ENCODE data around the gene ZSCAN1.

ZSCAN1 gene

GRCh38 chr19:58001895-58002369, 31.9 kb upstream of the ZSCAN1 start:
- no peaks in the 10 kb centered on the region; the same call in 1 of the 2 replicates for H3K9me3 ChIP-seq (ENCODE audit: insufficient read depth, low read depth, low read length)

GRCh38 chr19:58002384-58003173, 31.2 kb upstream of the ZSCAN1 start, which contains the start of gene ZNF606:
Gene ZNF606 (minus strand): TSS chr19:58002820. CDS start chr19:58001319, 1,501 bp downstream.
- Histone ChIP-seq H4K20me1 (ENCODE audit: insufficient read depth, low read length, poor library complexity, severe bottlenecking) (peaks cover 7% of the 10 kb centered on the region), H2AFZ (ENCODE audit: low read length) (peak within 1 kb of the TSS; percentile 90), H3K4me1 (ENCODE audit: insufficient read depth, low read length, poor library complexity, severe bottlenecking) (peaks cover 27% of the 10 kb centered on the region), H3F3A (ENCODE audit: low read depth) (no peaks in the 10 kb centered on the region), H3K4me3 (ENCODE audit: low read length, poor library complexity, severe bottlenecking) (peak within 1 kb of the TSS; percentile 100), H3K36me3 (ENCODE audit: insufficient read depth, low read length) (peaks cover 16% of the 10 kb centered on the region; the same call in 1 of the 2 replicates), H3K9ac (ENCODE audit: low read depth, low read length, poor library complexity, severe bottlenecking) (peak within 1 kb of the TSS; percentile 98), H3K9me2 (replicated peaks; ENCODE audit: low read depth, low read length) (no peaks in the 10 kb centered on the region), H3K4me2 (ENCODE audit: low read depth, low read length, poor library complexity, severe bottlenecking) (peak within 1 kb of the TSS; percentile 92), H3K27me3 (ENCODE audit: insufficient read depth, low read length, poor library complexity, severe bottlenecking) (peaks cover 5% of the 10 kb centered on the region), H3K9me3 (ENCODE audit: insufficient read depth, low read depth, low read length) (no peaks in the 10 kb centered on the region; the same call in 1 of the 2 replicates), H3K79me2 (ENCODE audit: insufficient read depth, low read length) (peaks cover 46% of the 10 kb centered on the region)
- no peak for TF ChIP-seq CTCF (conservative IDR thresholded peaks at IDR 0.05; ENCODE audit: low read length)
- no peak for TF ChIP-seq EZH2phosphoT487 (IDR thresholded peaks at IDR 0.05; ENCODE audit: borderline replicate concordance)

More at GRCh38 chr19:58001895-58002369, 31.9 kb upstream of the ZSCAN1 start:
- Histone ChIP-seq H3K9me2 (replicated peaks; ENCODE audit: low read depth, low read length) (no peaks in the 10 kb centered on the region), H3K4me1 (ENCODE audit: insufficient read depth, low read length, poor library complexity, severe bottlenecking) (peaks cover 27% of the 10 kb centered on the region), H3K4me2 (ENCODE audit: low read depth, low read length, poor library complexity, severe bottlenecking) (peak overlapping the region; percentile 92), H3K79me2 (ENCODE audit: insufficient read depth, low read length) (peaks cover 46% of the 10 kb centered on the region), H3K4me3 (ENCODE audit: low read length, poor library complexity, severe bottlenecking) (peak overlapping the region; percentile 100), H3K27me3 (ENCODE audit: insufficient read depth, low read length, poor library complexity, severe bottlenecking) (peaks cover 5% of the 10 kb centered on the region), H2AFZ (ENCODE audit: low read length) (peak overlapping the region; percentile 90), H3K9ac (ENCODE audit: low read depth, low read length, poor library complexity, severe bottlenecking) (peak overlapping the region; percentile 98), H3K36me3 (ENCODE audit: insufficient read depth, low read length) (peaks cover 16% of the 10 kb centered on the region; the same call in 1 of the 2 replicates), H4K20me1 (ENCODE audit: insufficient read depth, low read length, poor library complexity, severe bottlenecking) (peaks cover 7% of the 10 kb centered on the region), H3F3A (ENCODE audit: low read depth) (no peaks in the 10 kb centered on the region)
- no peak for TF ChIP-seq EZH2phosphoT487 (IDR thresholded peaks at IDR 0.05; ENCODE audit: borderline replicate concordance)
- TF ChIP-seq CTCF (conservative IDR thresholded peaks at IDR 0.05; ENCODE audit: low read length) = no peak

GRCh38 chr19:58003174-58003828, 30.5 kb upstream of the ZSCAN1 start:
- Histone ChIP-seq H3K4me3 (ENCODE audit: low read length, poor library complexity, severe bottlenecking) (peak overlapping the region; percentile 100), H3K79me2 (ENCODE audit: insufficient read depth, low read length) (peaks cover 46% of the 10 kb centered on the region), H3F3A (ENCODE audit: low read depth) (no peaks in the 10 kb centered on the region), H3K9me3 (ENCODE audit: insufficient read depth, low read depth, low read length) (no peaks in the 10 kb centered on the region; the same call in 1 of the 2 replicates), H4K20me1 (ENCODE audit: insufficient read depth, low read length, poor library complexity, severe bottlenecking) (peaks cover 7% of the 10 kb centered on the region), H3K9ac (ENCODE audit: low read depth, low read length, poor library complexity, severe bottlenecking) (peak overlapping the region; percentile 98), H3K4me2 (ENCODE audit: low read depth, low read length, poor library complexity, severe bottlenecking) (peak overlapping the region; percentile 92), H3K9me2 (replicated peaks; ENCODE audit: low read depth, low read length) (no peaks in the 10 kb centered on the region), H3K36me3 (ENCODE audit: insufficient read depth, low read length) (peaks cover 16% of the 10 kb centered on the region; the same call in 1 of the 2 replicates), H2AFZ (ENCODE audit: low read length) (peak overlapping the region; percentile 90), H3K4me1 (ENCODE audit: insufficient read depth, low read length, poor library complexity, severe bottlenecking) (peaks cover 27% of the 10 kb centered on the region), H3K27me3 (ENCODE audit: insufficient read depth, low read length, poor library complexity, severe bottlenecking) (peaks cover 5% of the 10 kb centered on the region)
- TF ChIP-seq CTCF (conservative IDR thresholded peaks at IDR 0.05; ENCODE audit: low read length) (no peak), EZH2phosphoT487 (IDR thresholded peaks at IDR 0.05; ENCODE audit: borderline replicate concordance) (no peak)
